ENCODE measurements around the gene BCLAF1. TPM values are rescaled to one million over a fixed set of nuclear protein-coding genes. Genes with fewer than 3 reads are reported as not detected.

BCLAF1 gene
- total RNA-seq, 1 experiment from 2014 or later, result 159 TPM

DNA sequence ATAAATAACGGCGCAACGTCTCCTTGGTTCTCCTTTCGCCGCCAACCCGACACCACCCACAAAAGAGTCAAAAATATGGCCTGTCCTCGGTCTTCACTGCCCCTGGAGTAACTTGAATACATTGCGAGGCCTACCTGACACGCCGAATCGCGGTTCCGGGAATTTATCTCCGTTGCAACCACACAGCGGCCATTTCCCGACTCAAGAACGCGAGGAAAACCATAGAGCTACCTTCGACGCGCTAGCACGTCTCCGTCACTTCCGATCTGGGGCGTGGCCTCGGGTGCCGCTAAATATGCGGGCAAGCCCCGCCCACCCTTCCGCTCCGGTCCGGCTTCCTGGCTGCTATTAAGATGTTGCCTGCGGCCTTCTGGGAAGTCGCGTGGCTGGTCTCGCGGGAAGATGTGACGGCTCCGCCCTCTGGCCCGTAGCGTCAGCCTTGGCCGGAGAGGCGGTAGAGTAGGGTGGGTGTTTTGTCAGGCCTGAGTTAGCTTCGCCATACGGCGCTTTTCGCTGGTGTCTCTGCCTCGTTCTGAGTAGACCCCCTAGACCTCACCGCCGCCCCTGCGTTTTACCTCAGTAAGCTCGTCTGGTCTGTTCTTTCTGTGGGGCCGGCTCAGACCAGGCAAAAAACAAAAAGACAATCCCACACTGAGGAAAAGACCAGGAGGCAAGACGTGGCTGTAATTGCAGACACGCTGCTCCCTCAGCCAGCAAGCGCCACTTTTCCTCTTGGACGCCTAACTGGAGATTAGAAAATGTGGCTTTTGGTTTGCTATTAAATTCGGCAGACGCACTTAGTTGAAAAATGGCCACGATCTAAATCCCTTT is at the start of gene BCLAF1 (continued):
- TF ChIP-seq CTCF (IDR thresholded peaks at IDR 0.05 in 2 of 3, conservative IDR thresholded peaks at IDR 0.05 in 1 of 3; ENCODE audit: borderline replicate concordance in 1 of 3, insufficient read depth in 1 of 3, low read depth in 2 of 3, low read length in 2 of 3) (no peak), FOSL1 (IDR thresholded peaks at IDR 0.05; ENCODE audit: low read depth) (no peak), ZFX (IDR thresholded peaks at IDR 0.05) (peak; percentile 73), SRF (IDR thresholded peaks at IDR 0.05; ENCODE audit: low read depth) (no peak), CEBPB (IDR thresholded peaks at IDR 0.05; ENCODE audit: low read depth) (0 out of 2 replicates have a peak, but pooled peaks have one; percentile 7), SIN3A (IDR thresholded peaks at IDR 0.05; ENCODE audit: low read depth) (peak; percentile 96)
- TF ChIP-seq, protein P1, sequence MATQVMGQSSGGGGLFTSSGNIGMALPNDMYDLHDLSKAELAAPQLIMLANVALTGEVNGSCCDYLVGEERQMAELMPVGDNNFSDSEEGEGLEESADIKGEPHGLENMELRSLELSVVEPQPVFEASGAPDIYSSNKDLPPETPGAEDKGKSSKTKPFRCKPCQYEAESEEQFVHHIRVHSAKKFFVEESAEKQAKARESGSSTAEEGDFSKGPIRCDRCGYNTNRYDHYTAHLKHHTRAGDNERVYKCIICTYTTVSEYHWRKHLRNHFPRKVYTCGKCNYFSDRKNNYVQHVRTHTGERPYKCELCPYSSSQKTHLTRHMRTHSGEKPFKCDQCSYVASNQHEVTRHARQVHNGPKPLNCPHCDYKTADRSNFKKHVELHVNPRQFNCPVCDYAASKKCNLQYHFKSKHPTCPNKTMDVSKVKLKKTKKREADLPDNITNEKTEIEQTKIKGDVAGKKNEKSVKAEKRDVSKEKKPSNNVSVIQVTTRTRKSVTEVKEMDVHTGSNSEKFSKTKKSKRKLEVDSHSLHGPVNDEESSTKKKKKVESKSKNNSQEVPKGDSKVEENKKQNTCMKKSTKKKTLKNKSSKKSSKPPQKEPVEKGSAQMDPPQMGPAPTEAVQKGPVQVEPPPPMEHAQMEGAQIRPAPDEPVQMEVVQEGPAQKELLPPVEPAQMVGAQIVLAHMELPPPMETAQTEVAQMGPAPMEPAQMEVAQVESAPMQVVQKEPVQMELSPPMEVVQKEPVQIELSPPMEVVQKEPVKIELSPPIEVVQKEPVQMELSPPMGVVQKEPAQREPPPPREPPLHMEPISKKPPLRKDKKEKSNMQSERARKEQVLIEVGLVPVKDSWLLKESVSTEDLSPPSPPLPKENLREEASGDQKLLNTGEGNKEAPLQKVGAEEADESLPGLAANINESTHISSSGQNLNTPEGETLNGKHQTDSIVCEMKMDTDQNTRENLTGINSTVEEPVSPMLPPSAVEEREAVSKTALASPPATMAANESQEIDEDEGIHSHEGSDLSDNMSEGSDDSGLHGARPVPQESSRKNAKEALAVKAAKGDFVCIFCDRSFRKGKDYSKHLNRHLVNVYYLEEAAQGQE (IDR thresholded peaks at IDR 0.05; ENCODE audit: low read depth), result no peak

DNA sequence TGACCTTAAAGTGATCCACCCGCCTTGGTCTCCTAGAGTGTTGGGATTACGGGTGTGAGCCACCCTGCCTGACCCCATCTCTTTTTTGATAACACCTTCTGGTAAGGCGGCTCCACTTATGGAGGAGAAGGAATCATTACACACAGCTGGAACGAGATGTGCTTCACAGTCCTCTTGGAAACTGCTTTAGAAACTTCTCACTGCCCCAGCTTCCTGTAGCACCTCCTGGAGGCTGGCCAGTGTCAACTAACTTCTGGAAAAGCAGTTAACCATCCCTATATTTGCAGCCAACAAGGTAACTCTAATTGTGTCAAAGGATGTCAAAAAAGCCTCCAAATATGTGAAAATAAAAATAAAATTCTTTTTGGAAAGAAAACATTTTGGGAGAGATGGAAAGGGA is 48.8 kb upstream of the BCLAF1 start:
- peak in 2 of 3 experiments; percentile 28 to 37; a peak in 4 of 6 replicates for TF ChIP-seq CTCF (IDR thresholded peaks at IDR 0.05 in 2 of 3, conservative IDR thresholded peaks at IDR 0.05 in 1 of 3; ENCODE audit: borderline replicate concordance in 1 of 3, insufficient read depth in 1 of 3, low read depth in 2 of 3, low read length in 2 of 3)
- TF ChIP-seq TCF7L2 (IDR thresholded peaks at IDR 0.05; ENCODE audit: borderline replicate concordance, extremely low read depth, insufficient read depth, insufficient read length), result no peak
- BruUV-seq (replicated peaks), result no TSS peak
- DNase-seq (ENCODE audit: low read depth, low spot score), result no peak
- Histone ChIP-seq H3K9me2 (ENCODE audit: insufficient read depth) (no peaks in the 10 kb centered on the region), H2AFZ (ENCODE audit: low read depth, low read length, poor library complexity, severe bottlenecking) (no peak overlapping the region), H4K20me1 (ENCODE audit: insufficient read depth) (no peaks in the 10 kb centered on the region), H3K27ac (ENCODE audit: low read depth, low read length) (no peak overlapping the region), H3K4me1 (ENCODE audit: control insufficient read depth in 1 of 2, insufficient read depth in 2 of 2, low read length in 2 of 2) (no peaks in the 10 kb centered on the region), H3K27me3 (ENCODE audit: insufficient read depth, low read length) (no peaks in the 10 kb centered on the region), H3K79me2 (ENCODE audit: insufficient read depth, low read length) (no peaks in the 10 kb centered on the region), H3K4me3 (replicated peaks in 1 of 2; ENCODE audit: low read depth in 1 of 2, low read length in 2 of 2) (no peak overlapping the region), H3K9ac (ENCODE audit: low read length) (no peak overlapping the region), H3K4me2 (ENCODE audit: low read length) (no peak overlapping the region), H3K36me3 (ENCODE audit: control insufficient read depth in 1 of 2, insufficient read depth in 2 of 2, low read length in 2 of 2) (no peaks in the 10 kb centered on the region), H3K9me3 (ENCODE audit: control insufficient read depth in 1 of 2, insufficient read depth in 1 of 2, low read depth in 1 of 2, low read length in 2 of 2) (no peaks in the 10 kb centered on the region)
- intact Hi-C loops (cut with micrococcal nuclease), result no loop called here
- ChIA-PET POLR2A (no interaction called here), CTCF (no interaction called here), RAD21 (ENCODE audit: low non-redundant PET in 1 of 2, low total read pairs in 2 of 2, uncharacterized antibody in 2 of 2, unreplicated experiment in 2 of 2) (no interaction called here)
- ATAC-seq, result peak; percentile 43

Data from HCT116 (cell line).